Erythroblast (primary cell): Measurements from ENCODE around the gene BIVM.

Source experiments
- GATA1 ChIP-seq: IDR thresholded peaks from 2 replicates; pipeline ENCODE4 v1.6.1; 2011; ENCODE audit warnings: low read depth, mild to moderate bottlenecking, control low read depth, low read length, moderate library complexity
- POLR2A ChIP-seq: IDR thresholded peaks from 2 replicates; pipeline ENCODE4 v1.6.1; 2011; ENCODE audit warnings: mild to moderate bottlenecking, low read length

DNA sequence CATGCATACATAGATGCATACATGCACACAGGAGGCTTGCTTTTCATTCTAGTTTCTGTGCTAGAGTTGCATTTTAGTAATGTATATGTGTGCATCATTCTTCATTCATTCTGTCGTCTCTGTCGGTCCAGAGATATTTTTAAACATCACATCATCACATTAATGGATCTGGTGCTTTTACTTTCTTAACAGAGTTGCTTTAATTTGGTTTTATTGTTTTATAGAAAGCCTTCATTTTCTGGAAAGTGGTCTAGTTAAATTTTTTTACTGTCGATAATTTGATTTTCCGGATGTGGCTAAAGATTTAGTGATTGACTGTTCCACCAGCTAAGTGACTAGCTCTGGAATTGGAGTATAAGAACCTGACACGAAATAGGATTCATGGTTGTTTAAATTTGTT, 16.9 kb downstream of the BIVM start:
- TF ChIP-seq POLR2A = no peak
- no peak for TF ChIP-seq GATA1
